ENCODE measurements around the gene ANP32B.
"Not testable (repeated sequence)": the region's sequence is repeated elsewhere in the genome, so short reads cannot be mapped to it uniquely, and the experiment has no call there.

Gene ANP32B

GRCh38 chr9:97992219-97992618 lies 9.1 kb downstream of the ANP32B start:
- no peak for DNase-seq (ENCODE audit: low spot score)

GRCh38 chr9:97993000-97993399 lies 9.9 kb downstream of the ANP32B start:
- DNase-seq (ENCODE audit: low spot score), result no peak

GRCh38 chr9:97994703-97995102 lies 11.6 kb downstream of the ANP32B start:
- DNase-seq (ENCODE audit: low spot score), result no peak

- not testable (repeated sequence) for DNase-seq (ENCODE audit: low spot score)
These were observed 13.5 kb downstream of the ANP32B start for GRCh38 chr9:97996676-97997075.

- DNase-seq (ENCODE audit: low spot score), result no peak
These were observed 14.5 kb downstream of the ANP32B start for GRCh38 chr9:97997330-97998276.

GRCh38 chr9:98002808-98003207 lies 19.7 kb downstream of the ANP32B start:
- DNase-seq (ENCODE audit: low spot score), result no peak

- no peak for DNase-seq (ENCODE audit: low spot score)
These were observed 23.1 kb downstream of the ANP32B start for GRCh38 chr9:98006127-98006796.

GRCh38 chr9:98007251-98007928 lies 24.2 kb downstream of the ANP32B start:
- DNase-seq (ENCODE audit: low spot score), result peak; percentile 47

- DNase-seq (ENCODE audit: low spot score), result no peak
These were observed 25.6 kb downstream of the ANP32B start for GRCh38 chr9:98008764-98009163.

- no peak for DNase-seq (ENCODE audit: low spot score)
These were observed 26.3 kb downstream of the ANP32B start for GRCh38 chr9:98009437-98009836.

- DNase-seq (ENCODE audit: low spot score), result no peak
These were observed 26.8 kb downstream of the ANP32B start for GRCh38 chr9:98009936-98010335.

GRCh38 chr9:98010445-98010844 lies 27.3 kb downstream of the ANP32B start:
- DNase-seq (ENCODE audit: low spot score), result no peak

- no peak for DNase-seq (ENCODE audit: low spot score)
These were observed 28.0 kb downstream of the ANP32B start for GRCh38 chr9:98011122-98011521.

GRCh38 chr9:98016137-98016680 lies 33.1 kb downstream of the ANP32B start:
- DNase-seq (ENCODE audit: low spot score), result no peak

GRCh38 chr9:98017306-98017705 lies 34.2 kb downstream of the ANP32B start:
- no peak for DNase-seq (ENCODE audit: low spot score)

- no peak for DNase-seq (ENCODE audit: low spot score)
These were observed 35.2 kb downstream of the ANP32B start for GRCh38 chr9:98018347-98018746.

GRCh38 chr9:98019098-98019497 lies 36.0 kb downstream of the ANP32B start:
- DNase-seq (ENCODE audit: low spot score), result no peak

GRCh38 chr9:98019869-98020268 lies 36.7 kb downstream of the ANP32B start:
- not testable (repeated sequence) for DNase-seq (ENCODE audit: low spot score)

GRCh38 chr9:98020476-98021145 lies 37.5 kb downstream of the ANP32B start:
- no peak for DNase-seq (ENCODE audit: low spot score)

- DNase-seq (ENCODE audit: low spot score), result no peak
These were observed 38.3 kb downstream of the ANP32B start for GRCh38 chr9:98021306-98022040.

GRCh38 chr9:98022447-98022846 lies 39.3 kb downstream of the ANP32B start:
- DNase-seq (ENCODE audit: low spot score), result no peak

Measured in activated CD4-positive, alpha-beta T cell treated with anti-CD3 and anti-CD28 coated beads, Interleukin-2, Interleukin-4, amounts not matched to agents 100 ng/mL and 50 ng/mL, durations not matched to agents 16 hours and 8 hours (primary cell).